B cell (primary cell): ENCODE measurements around the gene PDE10A.

ENCODE experiments used
- EZH2 ChIP-seq: IDR thresholded peaks from 2 replicates; pipeline ENCODE4 v1.6.1; 2012; ENCODE audit warnings: borderline replicate concordance, low read depth, mild to moderate bottlenecking, moderate library complexity, low read length; ENCODE audit not compliant: insufficient read depth, poor library complexity, severe bottlenecking
- TF ChIP-seq, protein P1 (sequence below): fragments of 200-600 bp; IDR thresholded peaks from one replicate; pipeline ENCODE4 v1.8.0; 2022; ENCODE audit warnings: antibody characterized with exemption, mild to moderate bottlenecking

DNA sequence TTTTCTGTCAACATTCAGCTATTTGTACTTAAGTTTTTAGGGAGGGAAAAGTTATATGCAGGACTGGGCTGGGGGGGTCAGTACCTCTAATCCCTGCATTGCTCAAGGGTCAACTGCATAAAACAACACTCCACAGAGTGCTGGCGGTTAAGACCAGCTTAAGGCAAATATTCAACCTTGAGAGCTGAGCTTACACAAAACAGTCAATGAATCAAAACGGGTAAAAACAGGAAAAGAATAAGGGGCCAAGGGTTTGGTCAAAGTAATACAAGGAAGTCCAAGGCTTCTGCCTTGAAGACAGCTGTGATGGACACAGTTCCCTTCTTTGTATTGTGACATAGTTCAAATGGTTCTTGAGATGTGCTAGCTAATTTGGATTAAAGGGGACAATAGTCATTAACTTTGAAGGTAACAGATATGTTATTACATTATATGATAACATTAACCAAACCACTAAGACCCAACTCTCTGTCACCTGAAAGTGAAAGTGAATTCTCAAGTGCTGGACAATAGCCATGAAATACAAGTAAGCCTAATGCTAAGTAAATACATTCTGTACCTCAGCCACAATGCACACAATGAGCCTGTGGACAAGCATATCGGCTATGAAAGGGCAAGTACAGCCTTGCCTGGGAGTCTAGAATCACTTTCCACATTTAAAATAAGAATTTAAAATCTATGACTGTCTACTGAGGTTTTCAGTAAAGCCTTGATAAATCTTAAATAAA, 106.8 kb downstream of the PDE10A start:
- TF ChIP-seq, protein P1, sequence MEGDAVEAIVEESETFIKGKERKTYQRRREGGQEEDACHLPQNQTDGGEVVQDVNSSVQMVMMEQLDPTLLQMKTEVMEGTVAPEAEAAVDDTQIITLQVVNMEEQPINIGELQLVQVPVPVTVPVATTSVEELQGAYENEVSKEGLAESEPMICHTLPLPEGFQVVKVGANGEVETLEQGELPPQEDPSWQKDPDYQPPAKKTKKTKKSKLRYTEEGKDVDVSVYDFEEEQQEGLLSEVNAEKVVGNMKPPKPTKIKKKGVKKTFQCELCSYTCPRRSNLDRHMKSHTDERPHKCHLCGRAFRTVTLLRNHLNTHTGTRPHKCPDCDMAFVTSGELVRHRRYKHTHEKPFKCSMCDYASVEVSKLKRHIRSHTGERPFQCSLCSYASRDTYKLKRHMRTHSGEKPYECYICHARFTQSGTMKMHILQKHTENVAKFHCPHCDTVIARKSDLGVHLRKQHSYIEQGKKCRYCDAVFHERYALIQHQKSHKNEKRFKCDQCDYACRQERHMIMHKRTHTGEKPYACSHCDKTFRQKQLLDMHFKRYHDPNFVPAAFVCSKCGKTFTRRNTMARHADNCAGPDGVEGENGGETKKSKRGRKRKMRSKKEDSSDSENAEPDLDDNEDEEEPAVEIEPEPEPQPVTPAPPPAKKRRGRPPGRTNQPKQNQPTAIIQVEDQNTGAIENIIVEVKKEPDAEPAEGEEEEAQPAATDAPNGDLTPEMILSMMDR = no peak
- no peak for TF ChIP-seq EZH2
